DMS53 treated with DMSO at 0.1 percent for 48 hours (cell line): Measurements from ENCODE around the gene IFIH1.
A peak's percentile ranks its signal among the peaks of the same experiment; 100 is the strongest.

Experiments
- DNase-seq: peaks from one replicate; lab custom pipeline; 2025; ENCODE audit not compliant: unreplicated experiment; lab: John Stamatoyannopoulos, UW

Gene IFIH1

GRCh38 chr2:162312853-162313252 is 5.6 kb downstream of the IFIH1 start:
- DNase-seq = no peak

DNA sequence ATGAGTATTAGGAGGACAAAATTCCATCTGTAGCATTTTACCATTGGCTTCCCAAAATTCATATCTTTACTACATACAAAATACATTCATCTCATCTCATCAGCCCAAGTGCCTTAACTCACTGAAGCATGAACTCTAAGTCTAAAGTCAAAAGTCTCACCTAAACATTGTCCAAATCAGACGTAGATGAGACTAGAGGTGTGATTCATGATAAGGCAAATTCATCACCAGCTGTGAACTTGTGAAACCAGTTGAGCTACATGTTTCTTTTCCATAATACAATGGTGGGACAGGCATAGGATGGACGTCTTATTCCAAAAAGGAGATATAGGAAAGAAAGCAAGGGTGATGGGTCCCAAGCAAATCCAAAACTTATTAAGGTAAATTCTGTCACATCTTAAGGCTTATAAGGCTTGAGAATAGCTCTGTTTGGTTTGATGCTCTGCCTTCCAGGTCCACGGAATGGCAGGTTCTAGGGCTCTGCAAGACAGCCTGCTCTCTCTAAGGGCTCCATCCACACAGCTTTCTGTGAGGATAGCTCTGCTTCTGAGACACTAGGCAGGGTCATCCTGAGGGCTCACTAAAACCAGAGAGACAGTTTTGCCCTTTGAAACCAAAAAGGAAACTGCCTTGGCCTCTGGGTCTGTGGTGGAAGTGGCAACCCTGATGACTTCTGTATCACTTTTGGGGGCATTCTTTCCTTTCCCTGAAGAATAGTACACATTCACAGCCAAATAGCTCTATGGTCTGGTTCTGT is 9.6 kb downstream of the IFIH1 start:
- no peak for DNase-seq

DNA sequence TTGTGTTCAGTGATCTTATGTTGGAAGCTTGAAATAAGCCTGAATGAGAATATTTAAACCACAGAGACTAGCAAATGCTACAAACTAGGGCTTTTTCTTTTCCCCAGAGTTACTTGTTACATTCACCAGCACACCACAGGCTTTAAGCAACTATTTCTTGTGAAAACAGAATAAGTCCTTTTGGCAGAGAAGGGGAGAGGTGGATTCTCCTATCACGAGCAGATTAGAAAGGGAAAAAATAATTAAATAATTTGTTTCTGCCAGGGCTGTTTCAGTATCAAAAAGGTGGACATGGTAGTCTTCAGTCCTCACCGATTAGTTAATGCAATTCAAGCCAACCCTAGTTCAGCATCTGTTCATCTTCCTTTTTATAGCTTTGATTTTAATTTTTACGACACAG is 12.6 kb downstream of the IFIH1 start:
- DNase-seq = no peak

DNA sequence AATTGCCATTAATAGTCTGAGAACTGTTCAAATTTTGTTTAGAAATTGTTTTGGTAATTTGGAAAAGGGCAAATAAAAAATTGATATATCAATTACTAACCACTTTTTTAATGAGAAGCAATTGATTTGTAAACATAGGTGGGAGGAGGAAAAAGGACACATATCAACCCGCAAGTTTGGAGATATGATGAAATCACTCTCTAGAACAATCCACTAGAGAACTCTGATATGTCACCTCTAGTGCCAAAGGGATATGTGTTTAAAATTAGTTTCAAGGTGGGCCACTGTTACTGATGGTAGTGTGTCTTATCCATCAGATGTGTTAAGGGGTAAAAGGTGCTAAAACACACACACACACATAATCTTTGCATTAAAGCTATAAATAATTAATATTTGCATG is 16.6 kb downstream of the IFIH1 start:
- DNase-seq = no peak

DNA sequence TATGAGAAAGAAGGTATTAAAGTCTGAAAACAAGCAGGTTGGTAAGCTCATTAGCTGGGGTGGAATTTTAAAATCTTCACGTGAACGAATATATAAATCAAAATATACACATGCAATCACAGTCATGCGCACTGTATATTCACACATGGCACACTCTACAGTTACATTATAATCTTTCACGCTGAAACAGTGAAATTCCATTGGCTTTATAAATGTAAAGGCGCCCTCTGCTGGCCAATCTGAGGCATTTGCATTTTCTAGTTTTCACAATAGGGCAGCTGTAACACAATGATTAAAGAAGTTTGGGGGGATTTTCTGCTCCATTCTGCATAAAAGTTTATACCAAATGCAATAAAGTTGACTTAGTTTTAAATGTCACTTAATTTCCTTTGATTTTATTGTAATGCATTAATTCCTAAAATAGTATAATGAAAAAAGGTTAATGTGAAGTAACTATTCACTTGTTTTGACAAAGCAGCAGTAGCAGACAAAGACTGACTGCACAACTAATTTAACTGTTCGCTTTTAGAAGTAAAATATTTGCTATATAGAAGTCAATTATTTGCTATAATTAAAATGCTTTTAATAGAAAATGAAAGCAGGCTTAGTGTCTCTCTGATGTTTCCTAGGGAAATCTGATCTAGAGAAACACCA is 17.2 kb downstream of the IFIH1 start:
- peak; percentile 86 for DNase-seq

DNA sequence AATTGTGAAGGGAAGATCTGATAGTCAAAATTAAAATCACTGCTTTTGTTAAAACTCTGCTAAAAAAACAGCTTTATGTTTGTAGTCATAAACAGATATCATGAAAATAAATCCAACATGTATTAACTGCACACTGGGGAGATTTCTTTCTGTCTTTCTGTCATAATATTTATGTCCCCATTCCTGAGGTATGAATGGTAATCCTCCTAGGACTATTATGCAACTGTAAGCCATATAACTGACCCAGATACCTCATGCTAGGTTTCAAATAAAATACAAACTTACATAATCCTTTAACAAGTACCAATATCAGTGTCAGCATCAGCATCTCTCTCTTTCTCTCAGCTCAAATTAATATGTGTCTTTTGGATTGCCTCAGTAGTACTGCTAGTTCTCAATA is 18.2 kb downstream of the IFIH1 start:
- DNase-seq = no peak

- DNase-seq = no peak
Observed at GRCh38 chr2:162298669-162299335, 19.7 kb downstream of the IFIH1 start.

DNA sequence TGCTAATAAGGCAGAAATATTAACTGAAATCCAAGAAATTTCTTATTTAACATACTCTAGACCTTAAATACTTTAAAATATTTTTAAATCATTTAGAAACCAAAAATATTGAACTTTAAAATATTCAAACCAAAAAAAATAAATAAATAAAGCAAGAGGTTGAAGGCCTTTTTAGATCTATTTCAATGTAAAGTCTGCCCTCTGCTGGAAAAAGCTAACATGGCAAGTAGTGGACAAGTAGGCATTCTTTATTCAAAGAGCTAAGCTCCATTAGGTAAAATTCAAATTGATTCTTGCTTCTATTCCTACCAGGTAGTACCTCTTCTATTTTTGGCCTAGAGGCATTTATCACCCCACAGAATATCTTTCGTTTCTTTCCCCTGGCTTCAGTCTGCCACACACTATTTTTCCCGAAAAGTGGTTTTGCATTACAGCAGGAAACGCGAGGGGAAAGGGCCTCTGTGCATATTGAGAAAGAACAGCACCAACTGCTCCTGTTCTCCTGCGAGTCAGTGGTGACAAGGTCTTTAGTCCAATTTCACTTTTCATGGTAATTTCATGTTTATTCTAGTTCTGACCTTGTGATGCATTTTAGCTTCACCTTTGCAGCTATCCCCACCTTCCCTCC is 20.4 kb downstream of the IFIH1 start:
- DNase-seq = peak; percentile 73

DNA sequence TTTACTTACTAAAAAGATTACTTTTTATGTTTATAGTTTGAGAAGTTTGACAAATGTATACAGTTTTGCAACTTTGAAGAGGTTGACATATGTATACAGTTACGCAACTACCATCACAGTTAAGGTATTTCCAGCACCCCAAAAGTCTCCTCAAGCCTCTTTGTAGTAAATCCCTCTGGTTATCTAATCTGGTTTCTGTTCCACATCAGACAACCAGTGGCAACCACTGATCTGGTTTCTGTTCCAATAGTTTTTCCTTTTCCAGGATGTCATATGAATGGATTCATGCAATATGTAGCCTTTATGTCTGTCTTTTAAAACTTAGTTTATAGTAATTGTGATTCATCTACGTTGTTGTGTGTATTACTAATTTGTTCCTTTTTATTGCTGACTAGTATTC is 23.5 kb downstream of the IFIH1 start:
- no peak for DNase-seq

GRCh38 chr2:162293122-162293786 is 25.2 kb downstream of the IFIH1 start:
- no peak for DNase-seq

DNA sequence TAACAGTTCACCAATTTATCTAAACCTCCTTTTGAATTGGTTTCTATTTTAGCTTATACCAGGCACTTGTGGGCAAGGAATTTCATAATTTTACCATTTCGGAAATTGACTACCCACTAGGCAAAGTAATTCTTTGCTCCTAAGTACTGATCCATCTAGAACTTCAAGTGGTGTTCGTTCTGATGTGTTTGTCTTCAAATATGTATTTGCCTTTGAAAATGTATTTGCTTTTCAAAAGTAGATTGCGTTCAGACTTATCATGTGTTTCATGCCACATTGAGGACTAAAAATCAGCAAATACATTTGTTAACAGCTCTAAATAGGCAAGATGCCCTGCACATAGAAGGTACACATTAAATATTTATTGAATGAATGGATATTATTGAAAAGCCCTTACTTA is 26.7 kb downstream of the IFIH1 start:
- peak; percentile 34 for DNase-seq

DNA sequence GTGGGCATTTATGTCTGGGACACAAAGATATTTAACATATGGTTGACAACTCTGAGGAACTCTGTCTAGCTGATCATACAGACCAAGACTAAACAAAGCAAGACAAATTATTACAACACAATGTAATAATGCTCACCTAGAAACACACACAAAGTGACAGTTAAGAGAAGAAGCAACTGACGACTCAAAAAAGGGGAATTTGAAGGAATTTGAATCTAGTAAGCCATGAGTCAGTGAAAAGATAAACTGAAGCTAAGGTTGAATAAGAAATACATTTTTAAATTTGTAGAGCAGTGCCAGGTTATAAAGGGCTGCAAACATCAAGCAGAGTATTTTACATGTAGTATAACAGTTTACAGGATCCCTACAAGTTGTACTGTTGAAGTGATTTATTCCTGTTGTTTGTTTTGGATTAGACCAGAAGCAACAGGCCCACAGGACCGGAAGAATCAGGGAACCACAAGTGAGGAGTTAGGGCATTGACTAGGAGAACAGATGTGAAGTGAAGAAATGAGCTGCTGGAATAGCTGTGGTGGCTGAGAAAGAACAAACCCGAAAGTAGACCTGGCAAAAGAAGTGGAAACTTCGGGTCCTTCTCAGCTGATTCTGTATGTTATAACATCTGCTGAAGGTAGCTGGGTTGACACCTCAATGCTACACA is 35.6 kb downstream of the IFIH1 start:
- DNase-seq = no peak

GRCh38 chr2:162280654-162281053 is 37.8 kb downstream of the IFIH1 start:
- DNase-seq = no peak

GRCh38 chr2:162277381-162277780 is 41.1 kb downstream of the IFIH1 start:
- DNase-seq = no peak

DNA sequence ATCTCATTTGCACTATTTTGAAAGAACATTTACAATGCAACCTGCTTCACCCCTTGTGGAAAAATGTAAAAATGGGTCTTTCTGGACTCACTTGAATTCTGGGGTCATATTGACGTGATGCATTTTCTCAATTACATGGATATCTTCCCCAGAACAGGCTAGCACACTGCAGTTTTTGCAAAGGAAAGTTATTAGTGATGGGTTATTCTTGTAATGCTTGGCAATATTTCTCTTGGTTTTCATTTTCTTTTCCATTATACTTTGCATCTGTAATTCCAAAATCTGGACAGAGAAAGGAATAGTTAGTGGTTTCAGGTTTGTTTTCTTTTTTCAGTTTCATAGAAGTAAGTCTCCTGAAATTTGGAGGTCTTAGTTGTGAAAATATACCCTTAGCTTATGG is 50.5 kb downstream of the IFIH1 start:
- DNase-seq = no peak

- DNase-seq = no peak
Observed at GRCh38 chr2:162267496-162267895, 51.0 kb downstream of the IFIH1 start.

DNA sequence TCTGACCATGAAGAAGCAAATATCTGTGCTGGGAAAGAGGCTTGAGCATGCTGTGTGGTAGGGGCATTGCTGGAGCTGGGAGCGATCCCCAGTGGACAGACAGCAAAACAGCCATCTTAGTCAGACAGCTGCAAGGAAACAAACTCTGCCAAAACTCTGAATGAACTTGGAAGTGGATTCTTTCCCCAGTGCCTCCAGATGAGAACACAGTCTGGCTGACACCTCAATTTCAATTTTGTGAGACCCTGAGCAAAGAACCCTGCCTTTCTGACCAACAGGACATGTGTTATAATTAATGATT is 52.1 kb downstream of the IFIH1 start:
- DNase-seq = no peak

DNA sequence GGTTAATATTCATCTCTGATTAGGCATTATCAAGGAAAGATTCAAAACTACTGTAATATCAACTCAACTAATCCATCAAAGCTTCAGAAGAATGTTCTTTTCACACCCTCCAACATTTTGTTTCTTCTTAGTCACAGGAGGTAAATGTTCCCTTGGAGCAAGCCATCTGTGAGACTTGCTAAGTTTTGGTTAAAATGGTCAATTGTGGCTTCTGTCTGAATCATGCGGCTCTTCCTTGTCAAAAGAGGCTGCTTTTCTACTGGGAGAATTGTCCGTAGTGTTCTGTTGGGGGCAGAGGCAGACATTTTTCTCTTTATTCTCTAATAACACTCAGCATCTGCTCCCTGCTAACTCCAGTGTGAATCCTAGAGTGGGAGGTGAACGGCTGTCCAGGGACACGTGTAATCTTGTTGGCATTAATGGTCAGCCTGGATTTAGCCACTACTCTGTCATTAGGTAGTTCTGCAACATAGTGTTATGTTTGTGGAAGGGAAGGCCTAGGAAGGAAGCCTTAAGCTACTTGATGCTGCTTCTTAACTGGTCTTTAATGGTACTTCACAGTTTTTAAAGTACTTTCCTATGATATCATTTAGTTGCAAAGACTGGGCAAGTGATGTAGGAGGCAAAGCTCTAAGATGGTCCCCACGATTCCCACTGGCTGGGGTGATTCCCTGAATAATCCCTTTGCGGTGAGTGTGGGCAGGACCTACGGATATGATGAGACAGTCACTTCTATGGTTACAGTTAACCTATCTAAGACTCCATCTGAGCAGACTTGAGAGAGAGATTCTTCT is 52.6 kb downstream of the IFIH1 start:
- DNase-seq = no peak

- peak; percentile 15 for DNase-seq
Observed at GRCh38 chr2:162261032-162261945, 57.2 kb downstream of the IFIH1 start.
